ENCODE results near the gene MORC4.

The MORC4 gene

GRCh38 chrX:106952988-106953387 lies 47.0 kb downstream of the MORC4 start:
- no peak for DNase-seq (ENCODE audit: low read depth in 2 of 2)

- no peak for DNase-seq (ENCODE audit: low read depth in 2 of 2)
These were observed 47.5 kb downstream of the MORC4 start for GRCh38 chrX:106952538-106952937.

GRCh38 chrX:106952089-106952488 lies 47.9 kb downstream of the MORC4 start:
- DNase-seq (ENCODE audit: low read depth in 2 of 2) = no peak

GRCh38 chrX:106951230-106951629 lies 48.8 kb downstream of the MORC4 start:
- DNase-seq (ENCODE audit: low read depth in 2 of 2) = no peak

GRCh38 chrX:106950381-106950780 lies 49.6 kb downstream of the MORC4 start:
- no peak for DNase-seq (ENCODE audit: low read depth in 2 of 2)

GRCh38 chrX:106949366-106949765 lies 50.6 kb downstream of the MORC4 start:
- no peak for DNase-seq (ENCODE audit: low read depth in 2 of 2)

GRCh38 chrX:106948641-106949040 lies 51.4 kb downstream of the MORC4 start:
- DNase-seq (ENCODE audit: low read depth in 2 of 2) = no peak

GRCh38 chrX:106946464-106946863 lies 53.5 kb downstream of the MORC4 start:
- DNase-seq (ENCODE audit: low read depth in 2 of 2) = no peak

GRCh38 chrX:106940068-106940467 lies 59.9 kb downstream of the MORC4 start:
- no peak for DNase-seq (ENCODE audit: low read depth in 2 of 2)

- no peak for DNase-seq (ENCODE audit: low read depth in 2 of 2)
These were observed 60.4 kb downstream of the MORC4 start for GRCh38 chrX:106939566-106939965.

- no peak for DNase-seq (ENCODE audit: low read depth in 2 of 2)
These were observed 63.8 kb downstream of the MORC4 start for GRCh38 chrX:106936246-106936645.

- no peak for DNase-seq (ENCODE audit: low read depth in 2 of 2)
These were observed 64.8 kb downstream of the MORC4 start for GRCh38 chrX:106935175-106935574.

GRCh38 chrX:106933538-106933961 lies 66.5 kb downstream of the MORC4 start:
- no peak for DNase-seq (ENCODE audit: low read depth in 2 of 2)

GRCh38 chrX:106932960-106933537 lies 67.0 kb downstream of the MORC4 start:
- no peak for DNase-seq (ENCODE audit: low read depth in 2 of 2)

- no peak for DNase-seq (ENCODE audit: low read depth in 2 of 2)
These were observed 67.5 kb downstream of the MORC4 start for GRCh38 chrX:106932492-106932923.

GRCh38 chrX:106931831-106932491 lies 68.1 kb downstream of the MORC4 start:
- no peak for DNase-seq (ENCODE audit: low read depth in 2 of 2)

GRCh38 chrX:106928227-106928626 lies 71.8 kb downstream of the MORC4 start:
- no peak for DNase-seq (ENCODE audit: low read depth in 2 of 2)

GRCh38 chrX:106927700-106928099 lies 72.3 kb downstream of the MORC4 start:
- no peak for DNase-seq (ENCODE audit: low read depth in 2 of 2)

GRCh38 chrX:106927023-106927422 lies 73.0 kb downstream of the MORC4 start:
- DNase-seq (ENCODE audit: low read depth in 2 of 2) = no peak

- DNase-seq (ENCODE audit: low read depth in 2 of 2) = no peak
These were observed 78.4 kb downstream of the MORC4 start for GRCh38 chrX:106921637-106922036.

GRCh38 chrX:106919932-106920452 lies 80.0 kb downstream of the MORC4 start, which contains the start of gene CLDN2:
CLDN2 (plus strand) TSS chrX:106920402; CDS start chrX:106928229, 7,827 bp downstream.
- DNase-seq (ENCODE audit: low read depth in 2 of 2) = no peak

GRCh38 chrX:106917830-106918500 lies 82.0 kb downstream of the MORC4 start:
- DNase-seq (ENCODE audit: low read depth in 2 of 2) = no peak

GRCh38 chrX:106912864-106913263 lies 87.1 kb downstream of the MORC4 start:
- no peak for DNase-seq (ENCODE audit: low read depth in 2 of 2)
